22Rv1 (cell line): Measurements from ENCODE around the gene MISP3.

Source experiments
- ZFX ChIP-seq: fragments of 450-650 bp; IDR thresholded peaks from 2 replicates; pipeline ENCODE4 v1.6.1; 2017; ENCODE audit warnings: antibody characterized with exemption, borderline replicate concordance
- TF ChIP-seq, protein P1 (sequence below): fragments of 450-650 bp; IDR thresholded peaks from 2 replicates; pipeline ENCODE4 v1.5.1; 2017; ENCODE audit warnings: mild to moderate bottlenecking

DNA sequence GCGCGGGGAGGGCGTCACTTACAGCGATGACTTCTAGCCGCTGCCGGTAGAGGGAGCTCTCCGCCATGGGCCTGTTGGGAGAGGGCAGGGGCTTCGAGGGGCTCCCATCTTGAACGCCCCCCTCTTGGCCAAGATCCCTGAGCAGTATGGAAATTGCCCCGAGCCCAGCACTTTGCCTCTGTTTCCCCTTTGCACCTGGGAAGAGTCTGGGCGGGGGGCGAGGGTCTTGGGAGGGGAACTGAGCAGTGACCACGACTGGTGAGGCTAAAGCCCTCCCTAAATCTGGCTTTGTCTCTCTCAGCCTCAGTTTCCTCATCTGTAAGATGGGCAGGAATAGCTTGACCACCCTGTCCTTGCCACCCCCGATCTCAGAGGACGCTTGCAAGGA is 13.5 kb upstream of the MISP3 start:
- TF ChIP-seq, protein P1, sequence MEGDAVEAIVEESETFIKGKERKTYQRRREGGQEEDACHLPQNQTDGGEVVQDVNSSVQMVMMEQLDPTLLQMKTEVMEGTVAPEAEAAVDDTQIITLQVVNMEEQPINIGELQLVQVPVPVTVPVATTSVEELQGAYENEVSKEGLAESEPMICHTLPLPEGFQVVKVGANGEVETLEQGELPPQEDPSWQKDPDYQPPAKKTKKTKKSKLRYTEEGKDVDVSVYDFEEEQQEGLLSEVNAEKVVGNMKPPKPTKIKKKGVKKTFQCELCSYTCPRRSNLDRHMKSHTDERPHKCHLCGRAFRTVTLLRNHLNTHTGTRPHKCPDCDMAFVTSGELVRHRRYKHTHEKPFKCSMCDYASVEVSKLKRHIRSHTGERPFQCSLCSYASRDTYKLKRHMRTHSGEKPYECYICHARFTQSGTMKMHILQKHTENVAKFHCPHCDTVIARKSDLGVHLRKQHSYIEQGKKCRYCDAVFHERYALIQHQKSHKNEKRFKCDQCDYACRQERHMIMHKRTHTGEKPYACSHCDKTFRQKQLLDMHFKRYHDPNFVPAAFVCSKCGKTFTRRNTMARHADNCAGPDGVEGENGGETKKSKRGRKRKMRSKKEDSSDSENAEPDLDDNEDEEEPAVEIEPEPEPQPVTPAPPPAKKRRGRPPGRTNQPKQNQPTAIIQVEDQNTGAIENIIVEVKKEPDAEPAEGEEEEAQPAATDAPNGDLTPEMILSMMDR: peak; percentile 93
- no peak for TF ChIP-seq ZFX
